Upper lobe of left lung (tissue), 6 donors: ENCODE measurements around the gene ARHGEF12. TPM values are rescaled to one million over a fixed set of nuclear protein-coding genes. Genes with fewer than 3 reads are reported as not detected.
A peak's percentile ranks its signal among the peaks of the same experiment; 100 is the strongest.

Experiments
- ATAC-seq, 2 donors: fragments of 200-7000 bp; cut with Tn5 transposase; one replicate each; pipeline ENCODE4 v1.9.1; 2022; ENCODE audit warnings: mild to moderate bottlenecking in 2 of 2, moderate library complexity in 2 of 2; ENCODE audit not compliant: low FRiP score in 2 of 2
- DNase-seq, 2 donors: peaks; one replicate each; pipeline ENCODE4 v3.0.0-alpha.2; 2019 to 2020
- H3K27ac ChIP-seq, 4 donors: fragments of 200-600 bp; sonication (generic); one replicate each; pipeline ENCODE4 v1.5.1; 2016 to 2019
- H3K27me3 ChIP-seq, 4 donors: fragments of 200-600 bp; sonication (generic); one replicate each; pipeline ENCODE4 v1.5.1; 2017 to 2019
- H3K36me3 ChIP-seq, 4 donors: fragments of 200-600 bp; sonication (generic); one replicate each; pipeline ENCODE4 v1.5.1; 2016 to 2019
- H3K4me1 ChIP-seq, 4 donors: fragments of 200-600 bp; sonication (generic); one replicate each; pipeline ENCODE4 v1.5.1; 2018 to 2019
- H3K4me3 ChIP-seq, 4 donors: fragments of 200-600 bp; sonication (generic); one replicate each; pipeline ENCODE4 v1.5.1; 2017 to 2019; ENCODE audit warnings: mild to moderate bottlenecking in 2 of 4, moderate library complexity in 1 of 4
- H3K9me3 ChIP-seq, 4 donors: fragments of 200-600 bp; sonication (generic); one replicate each; pipeline ENCODE4 v1.5.1; 2018 to 2019
- EP300 ChIP-seq, 4 donors: sonication (generic); formaldehyde crosslinking; IDR thresholded peaks; one replicate each; pipeline ENCODE4 v1.5.1; 2017; ENCODE audit warnings: antibody characterized with exemption in 4 of 4, control low read depth in 2 of 4
- POLR2A ChIP-seq, 4 donors: fragments of 450-650 bp; IDR thresholded peaks; one replicate each; pipeline ENCODE4 v1.5.1; 2016 to 2017; ENCODE audit warnings: antibody characterized with exemption in 4 of 4, mild to moderate bottlenecking in 2 of 4
- POLR2AphosphoS5 ChIP-seq, 2 donors: sonication (generic); formaldehyde crosslinking; IDR thresholded peaks; one replicate each; pipeline ENCODE4 v1.5.1; 2017; ENCODE audit warnings: antibody characterized with exemption in 2 of 2
- WGBS, 2 donors: methylation state at CpG; one replicate each; pipeline ENCODE4 v1.1.5; 2017 to 2018; 5-methylcytosine and 5-hydroxymethylcytosine counted together
- total RNA-seq, 6 donors: library from RNA; depleted of rRNA in 4 of 6; stranded (reverse); fragments of >200 nt in 4 of 6; gene quantifications; one replicate each; pipeline versions ENCODE4 v1.1.0 to v1.2.1, GENCODE V29; 2016 to 2021
- TF ChIP-seq, protein P1 (sequence below), 6 experiments: fragments of 450-650 bp in 4 of 6; fragments of 200-600 bp in 2 of 6; sonication (generic) in 2 of 6; IDR thresholded peaks; one replicate each; pipeline ENCODE4 v1.5.1; 2016 to 2019; ENCODE audit warnings: antibody characterized with exemption in 6 of 6
- donor health status: DM: no; HTN: no; CAD: no; lungs with moderate emphysema.
- donor health status: DM: no; HTN: yes; CAD: no; lungs with severe emphysema.

ARHGEF12 gene
- total RNA-seq, 6 donors from 2014 or later, result 90.1 to 170 (median 106) TPM

DNA sequence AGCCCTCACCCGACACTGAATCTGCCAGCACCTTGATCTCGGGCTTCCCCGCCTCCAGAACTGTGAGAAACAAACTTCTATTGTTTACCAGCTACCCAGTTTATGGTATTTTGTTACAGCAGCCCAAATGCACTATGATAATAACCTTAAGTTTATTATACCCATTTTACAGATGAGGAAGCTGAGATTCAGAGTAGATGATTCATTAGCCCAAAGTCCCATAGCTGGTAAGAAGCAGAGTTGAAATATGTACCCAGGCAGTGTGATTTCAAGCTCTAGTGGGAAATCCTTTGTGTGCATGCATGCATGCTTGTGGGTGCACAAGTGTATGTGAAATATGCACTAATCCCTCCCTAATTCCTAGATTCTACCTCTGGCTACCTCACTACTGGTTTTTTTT lies 183.3 kb downstream of the ARHGEF12 start:
- Histone ChIP-seq H3K27ac (peak overlapping the region in 1 of 4 donors; percentile 11), H3K4me1 (peaks cover 0 to 11% (median 8%) of the 10 kb centered on the region in 4 donors), H3K4me3 (no peak overlapping the region), H3K27me3 (no peaks in the 10 kb centered on the region), H3K9me3 (no peaks in the 10 kb centered on the region), H3K36me3 (no peaks in the 10 kb centered on the region)
- DNase-seq (no peak), ATAC-seq (no peak)
- WGBS, 2 donors, result 75 to 85% methylated on average over 3 of the region's 3 CpGs
- TF ChIP-seq POLR2A (IDR thresholded peaks at IDR 0.05) (no peak), POLR2AphosphoS5 (IDR thresholded peaks at IDR 0.05) (no peak), EP300 (IDR thresholded peaks at IDR 0.05) (no peak)
- TF ChIP-seq, protein P1, sequence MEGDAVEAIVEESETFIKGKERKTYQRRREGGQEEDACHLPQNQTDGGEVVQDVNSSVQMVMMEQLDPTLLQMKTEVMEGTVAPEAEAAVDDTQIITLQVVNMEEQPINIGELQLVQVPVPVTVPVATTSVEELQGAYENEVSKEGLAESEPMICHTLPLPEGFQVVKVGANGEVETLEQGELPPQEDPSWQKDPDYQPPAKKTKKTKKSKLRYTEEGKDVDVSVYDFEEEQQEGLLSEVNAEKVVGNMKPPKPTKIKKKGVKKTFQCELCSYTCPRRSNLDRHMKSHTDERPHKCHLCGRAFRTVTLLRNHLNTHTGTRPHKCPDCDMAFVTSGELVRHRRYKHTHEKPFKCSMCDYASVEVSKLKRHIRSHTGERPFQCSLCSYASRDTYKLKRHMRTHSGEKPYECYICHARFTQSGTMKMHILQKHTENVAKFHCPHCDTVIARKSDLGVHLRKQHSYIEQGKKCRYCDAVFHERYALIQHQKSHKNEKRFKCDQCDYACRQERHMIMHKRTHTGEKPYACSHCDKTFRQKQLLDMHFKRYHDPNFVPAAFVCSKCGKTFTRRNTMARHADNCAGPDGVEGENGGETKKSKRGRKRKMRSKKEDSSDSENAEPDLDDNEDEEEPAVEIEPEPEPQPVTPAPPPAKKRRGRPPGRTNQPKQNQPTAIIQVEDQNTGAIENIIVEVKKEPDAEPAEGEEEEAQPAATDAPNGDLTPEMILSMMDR (IDR thresholded peaks at IDR 0.05), result no peak

- Histone ChIP-seq H3K4me3 (no peak overlapping the region), H3K27me3 (no peaks in the 10 kb centered on the region), H3K9me3 (no peaks in the 10 kb centered on the region), H3K36me3 (no peaks in the 10 kb centered on the region), H3K27ac (no peak overlapping the region), H3K4me1 (peaks cover 0 to 11% (median 8%) of the 10 kb centered on the region in 4 donors)
- DNase-seq (no peak), ATAC-seq (no peak)
- TF ChIP-seq POLR2A (IDR thresholded peaks at IDR 0.05) (no peak), EP300 (IDR thresholded peaks at IDR 0.05) (no peak), POLR2AphosphoS5 (IDR thresholded peaks at IDR 0.05) (no peak)
- TF ChIP-seq, protein P1 (IDR thresholded peaks at IDR 0.05), result no peak
- 87 to 91% methylated on average over 13 to 16 of the region's 16 CpGs for WGBS, 2 donors
These were observed 184.0 kb downstream of the ARHGEF12 start for GRCh38 chr11:120520091-120520822.

GRCh38 chr11:120521176-120521575 lies 185.0 kb downstream of the ARHGEF12 start:
- DNase-seq (no peak), ATAC-seq (no peak)
- H3K36me3 ChIP-seq, result no peaks in the 10 kb centered on the region
- no peak overlapping the region for H3K4me3 ChIP-seq
- no peaks in the 10 kb centered on the region for H3K27me3 ChIP-seq
- 93 to 95% methylated on average over 7 of the region's 7 CpGs for WGBS, 2 donors
- no peaks in the 10 kb centered on the region for H3K9me3 ChIP-seq
- peaks cover 0 to 11% (median 7%) of the 10 kb centered on the region in 4 donors for H3K4me1 ChIP-seq
- no peak overlapping the region for H3K27ac ChIP-seq
- TF ChIP-seq POLR2AphosphoS5 (IDR thresholded peaks at IDR 0.05) (no peak), EP300 (IDR thresholded peaks at IDR 0.05) (no peak), POLR2A (IDR thresholded peaks at IDR 0.05) (no peak)
- TF ChIP-seq, protein P1 (IDR thresholded peaks at IDR 0.05), result no peak

DNA sequence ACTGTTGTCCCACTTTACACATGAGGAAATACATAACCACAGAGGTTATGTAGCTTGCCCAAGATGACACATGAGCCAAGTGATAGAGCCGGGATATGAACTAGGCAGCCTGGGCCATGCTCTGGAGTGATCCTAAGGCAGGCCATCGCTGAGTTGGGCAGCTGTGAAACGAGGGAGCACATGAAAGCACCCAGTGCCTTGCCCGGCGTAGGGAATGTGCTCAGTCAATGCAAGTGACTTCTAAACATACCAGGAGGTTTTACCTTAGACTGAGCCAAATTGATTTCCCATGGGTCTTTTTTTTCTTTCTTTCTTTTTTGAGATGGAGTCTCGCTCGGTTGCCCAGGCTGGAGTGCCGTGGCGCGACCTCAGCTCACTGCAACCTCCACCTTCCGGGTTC lies 185.8 kb downstream of the ARHGEF12 start:
- H3K27me3 ChIP-seq, result no peaks in the 10 kb centered on the region
- 89 to 91% methylated on average over 11 of the region's 11 CpGs for WGBS, 2 donors
- peaks cover 0 to 4% (median 4%) of the 10 kb centered on the region in 4 donors for H3K4me1 ChIP-seq
- ATAC-seq, result no peak
- no peak for DNase-seq
- TF ChIP-seq POLR2A (IDR thresholded peaks at IDR 0.05) (no peak), POLR2AphosphoS5 (IDR thresholded peaks at IDR 0.05) (no peak), EP300 (IDR thresholded peaks at IDR 0.05) (no peak)
- TF ChIP-seq, protein P1 (IDR thresholded peaks at IDR 0.05), result no peak
- H3K27ac ChIP-seq, result no peak overlapping the region
- H3K9me3 ChIP-seq, result no peaks in the 10 kb centered on the region
- no peak overlapping the region for H3K4me3 ChIP-seq
- H3K36me3 ChIP-seq, result no peaks in the 10 kb centered on the region

DNA sequence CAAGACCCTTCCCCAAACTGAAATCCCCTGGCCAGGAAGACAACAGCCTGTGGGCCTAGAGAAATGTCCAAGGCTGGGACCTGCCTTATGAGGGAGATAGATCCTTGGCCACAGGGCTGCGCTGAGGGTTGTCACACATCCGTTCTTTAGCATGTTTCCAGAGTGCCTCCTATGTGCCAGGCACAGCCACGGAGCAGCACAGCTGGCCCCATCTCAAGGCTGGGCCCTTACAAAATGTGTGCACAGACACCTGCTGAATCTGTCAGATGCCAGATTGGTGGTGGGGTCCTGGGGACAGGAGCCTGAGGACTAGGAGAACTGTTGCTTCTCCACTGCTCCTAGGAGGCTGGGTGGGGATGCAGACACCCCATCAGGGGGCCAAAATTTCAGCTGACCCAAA lies 186.5 kb downstream of the ARHGEF12 start:
- Histone ChIP-seq H3K36me3 (no peaks in the 10 kb centered on the region), H3K4me3 (no peak overlapping the region), H3K9me3 (no peaks in the 10 kb centered on the region), H3K4me1 (peaks cover 0 to 4% (median 0%) of the 10 kb centered on the region in 4 donors), H3K27ac (no peak overlapping the region), H3K27me3 (no peaks in the 10 kb centered on the region)
- ATAC-seq (no peak), DNase-seq (no peak)
- TF ChIP-seq EP300 (IDR thresholded peaks at IDR 0.05) (no peak), POLR2A (IDR thresholded peaks at IDR 0.05) (no peak), POLR2AphosphoS5 (IDR thresholded peaks at IDR 0.05) (no peak)
- TF ChIP-seq, protein P1 (IDR thresholded peaks at IDR 0.05), result no peak
- WGBS, 2 donors, result 72 to 100% methylated on average over 2 to 3 of the region's 3 CpGs
